Frontal cortex (tissue), 4 donors: ENCODE results near the gene AFTPH. TPM values are rescaled to one million over a fixed set of nuclear protein-coding genes. Genes with fewer than 3 reads are reported as not detected.

Source experiments
- DNase-seq, 2 donors: peaks; one replicate each; pipeline ENCODE4 v3.0.0; 2012; ENCODE audit warnings: low spot score in 2 of 2
- FAIRE-seq: peaks from 2 replicates; lab custom pipeline; 2012; peaks lifted over from hg19 to GRCh38; lab: Jason Lieb, UNC
- total RNA-seq: library from RNA; depleted of rRNA; stranded (reverse); fragments of >200 nt; gene quantifications from one replicate; pipeline ENCODE4 v1.2.3, GENCODE V29; 2014
- donor health status: control.
- donor health status: control.
- donor health status: control.

AFTPH gene
- total RNA-seq, 1 donor from 2014 or later: 109 TPM

- no peak for FAIRE-seq
Observed at GRCh38 chr2:64625299-64626145, 101.4 kb downstream of the AFTPH start.

DNA sequence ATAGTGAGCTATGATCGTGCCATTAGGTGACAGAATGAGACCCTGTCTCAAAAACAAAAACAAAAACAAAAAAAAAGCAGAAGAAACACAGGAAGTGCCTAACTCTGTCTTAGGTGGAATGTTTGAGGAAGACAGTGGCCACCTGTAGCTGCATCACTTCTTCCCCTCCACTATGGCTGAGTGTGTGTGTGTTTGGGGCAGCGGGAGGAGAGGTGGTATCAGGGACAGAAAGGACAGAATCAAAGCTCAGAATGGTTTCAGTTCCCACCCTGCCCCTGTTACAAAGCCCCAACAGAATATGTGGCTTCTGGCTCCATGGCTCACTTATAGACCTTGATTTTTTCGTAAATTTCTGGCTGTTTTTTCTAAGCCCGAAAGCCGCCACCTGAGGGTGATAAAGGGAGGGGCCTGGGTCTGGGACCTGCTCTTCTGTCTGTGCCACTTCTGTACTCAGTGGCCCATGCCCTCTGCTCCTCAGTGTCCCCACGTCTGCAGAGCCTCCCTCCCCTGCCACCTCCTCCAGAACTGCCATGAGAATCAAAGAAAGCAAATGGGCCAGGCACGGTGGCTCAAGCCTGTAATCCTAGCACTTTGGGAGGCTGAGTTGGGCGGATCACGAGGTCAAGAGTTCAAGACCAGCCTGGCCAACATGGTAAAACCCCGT is 102.2 kb downstream of the AFTPH start:
- FAIRE-seq (no peak), DNase-seq (no peak)

More at GRCh38 chr2:64625299-64626145, 101.4 kb downstream of the AFTPH start:
- DNase-seq: no peak

GRCh38 chr2:64626963-64627760 is 103.0 kb downstream of the AFTPH start:
- DNase-seq: peak; percentile 49 to 58

GRCh38 chr2:64627860-64628841 is 104.0 kb downstream of the AFTPH start:
- DNase-seq: no peak
- no peak for FAIRE-seq

More at GRCh38 chr2:64626963-64627760, 103.0 kb downstream of the AFTPH start:
- no peak for FAIRE-seq

DNA sequence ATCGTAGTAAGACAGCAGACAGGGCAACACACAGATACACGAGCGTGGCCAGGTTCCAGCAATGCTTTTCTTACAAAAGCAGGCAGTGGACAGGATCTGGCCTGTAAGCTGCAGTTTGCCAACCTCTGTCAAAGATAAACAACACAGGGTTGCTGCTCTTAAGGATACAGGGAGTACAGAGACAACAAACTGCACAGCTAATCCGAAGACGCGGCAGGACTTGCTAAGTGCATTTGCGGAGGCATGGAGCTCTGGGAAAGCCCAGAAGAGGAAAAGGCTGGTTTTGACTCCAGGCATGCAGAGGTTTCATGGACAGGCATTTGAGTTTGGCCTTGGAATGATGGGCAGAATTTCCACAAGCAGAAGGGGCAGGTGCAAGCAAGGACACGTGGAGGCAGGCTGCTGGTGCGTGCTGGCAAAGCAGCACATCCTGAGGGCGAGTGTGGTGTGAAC is 105.2 kb downstream of the AFTPH start:
- no peak for DNase-seq
- FAIRE-seq: no peak

- no peak for DNase-seq
- FAIRE-seq: no peak
Observed at GRCh38 chr2:64629875-64630274, 105.7 kb downstream of the AFTPH start.

DNA sequence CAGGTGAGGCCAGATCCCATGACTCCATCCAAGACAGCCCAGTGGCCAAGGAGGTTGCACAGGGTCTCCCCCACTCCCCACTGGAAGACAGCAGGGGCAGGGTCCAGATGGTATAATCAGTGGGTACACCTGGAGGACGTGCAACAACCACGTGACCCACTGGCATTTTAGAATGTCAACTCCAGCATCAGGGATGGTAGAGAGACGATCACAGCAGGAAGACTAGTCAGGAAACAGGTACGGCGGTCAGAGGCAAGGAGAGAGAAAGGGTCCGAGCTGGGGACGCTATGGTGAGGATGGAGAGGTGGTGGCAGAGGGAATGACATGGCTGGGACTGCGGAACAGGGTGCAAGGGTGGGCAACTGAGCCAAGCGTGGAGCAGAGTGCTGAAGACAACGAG is 106.6 kb downstream of the AFTPH start:
- no peak for DNase-seq
- FAIRE-seq: no peak

- FAIRE-seq (no peak), DNase-seq (no peak)
Observed at GRCh38 chr2:64631771-64632170, 107.6 kb downstream of the AFTPH start.

- FAIRE-seq (no peak), DNase-seq (no peak)
Observed at GRCh38 chr2:64632835-64633819, 109.0 kb downstream of the AFTPH start.

GRCh38 chr2:64634345-64635267 is 110.5 kb downstream of the AFTPH start:
- FAIRE-seq (no peak), DNase-seq (no peak)

GRCh38 chr2:64635976-64636911 is 112.1 kb downstream of the AFTPH start:
- DNase-seq (no peak), FAIRE-seq (no peak)

DNA sequence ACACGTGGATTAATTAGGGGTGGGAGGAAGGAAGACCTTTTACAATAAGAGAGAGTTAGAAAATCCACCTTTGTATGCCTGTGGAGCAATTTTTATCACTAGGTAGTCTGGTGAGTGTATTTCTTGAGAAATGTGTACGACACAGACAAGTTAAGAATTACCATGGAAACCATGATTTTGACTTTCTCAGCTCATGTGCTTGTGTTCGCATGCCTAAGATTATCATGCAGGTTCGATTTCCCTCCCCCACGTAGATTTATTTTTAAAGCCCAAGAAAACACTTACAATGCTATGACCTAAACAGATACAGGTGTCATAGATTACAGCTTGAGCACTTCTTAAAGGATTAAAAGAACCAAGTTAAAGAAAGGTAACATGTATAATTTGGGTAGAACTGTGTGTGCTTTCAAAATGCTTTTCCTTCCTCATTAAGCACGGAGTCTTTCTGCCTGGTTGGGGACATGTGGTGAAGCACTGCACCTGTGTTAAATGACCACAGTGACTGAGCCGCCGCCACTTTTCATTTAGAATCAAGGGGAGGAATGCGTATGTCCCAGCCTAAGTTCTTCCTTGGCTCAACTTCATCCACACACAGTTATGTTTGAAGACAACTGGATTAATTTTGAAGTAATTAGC is 113.0 kb downstream of the AFTPH start:
- DNase-seq (no peak), FAIRE-seq (no peak)

GRCh38 chr2:64637931-64638330 is 113.8 kb downstream of the AFTPH start:
- FAIRE-seq (no peak), DNase-seq (no peak)

DNA sequence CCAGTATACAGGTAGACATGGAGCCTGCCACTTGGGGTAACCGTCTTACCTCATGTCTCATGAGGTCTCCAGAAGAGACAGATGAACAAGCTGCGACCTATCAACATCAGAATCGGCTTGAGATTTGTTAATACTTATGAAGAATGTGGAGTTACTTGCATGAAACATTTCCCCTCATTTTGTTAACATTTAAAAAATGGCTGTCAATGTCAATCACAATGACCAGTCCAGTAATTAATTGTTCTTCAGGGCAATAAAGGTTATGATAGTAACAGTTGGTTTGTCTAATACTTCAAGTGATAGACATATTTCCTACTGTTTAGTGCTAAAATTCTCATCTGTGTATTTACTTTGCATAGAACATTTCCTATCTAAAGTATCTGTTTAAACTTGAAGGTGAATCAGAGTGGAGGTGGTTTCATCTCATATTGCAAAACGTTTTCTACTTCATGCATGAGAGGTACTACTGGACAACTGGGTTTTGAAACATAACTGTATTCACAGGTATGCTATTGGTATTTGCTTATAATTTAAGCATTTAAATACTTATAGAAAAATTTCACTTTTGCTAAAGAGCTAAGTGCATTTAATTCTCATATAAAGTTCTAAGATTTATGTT is 114.5 kb downstream of the AFTPH start:
- FAIRE-seq: no peak
- DNase-seq: no peak

DNA sequence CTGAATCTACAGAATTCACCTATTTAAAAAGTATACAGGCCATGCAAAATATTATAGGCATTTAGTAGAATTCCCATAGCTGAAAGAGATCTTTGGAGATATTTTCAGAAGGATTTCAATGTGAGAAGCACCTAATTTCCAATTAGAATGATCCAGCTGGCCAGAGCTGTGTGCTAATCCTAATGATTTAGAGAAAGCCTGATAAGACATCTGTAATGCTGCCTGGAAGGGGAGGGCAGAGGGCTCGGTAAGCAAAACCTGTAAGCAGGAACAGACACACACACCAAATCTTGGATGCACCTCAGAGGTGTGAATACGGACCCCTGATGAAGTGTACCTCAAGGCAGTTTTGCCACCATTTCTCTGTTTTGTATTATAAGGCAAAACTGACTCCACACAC is 115.6 kb downstream of the AFTPH start:
- FAIRE-seq (no peak), DNase-seq (no peak)
